ENCODE data around the gene TMEM92.

- TF ChIP-seq CTCF (IDR thresholded peaks at IDR 0.05; ENCODE audit: low read depth, low read length, missing input control) (no peak), RXRA (IDR thresholded peaks at IDR 0.05) (no peak), TAF1 (conservative IDR thresholded peaks at IDR 0.05) (no peak), YY1 (IDR thresholded peaks at IDR 0.05) (no peak), REST (IDR thresholded peaks at IDR 0.05) (no peak), RAD21 (IDR thresholded peaks at IDR 0.05) (no peak), MAX (IDR thresholded peaks at IDR 0.05) (no peak), ATF3 (IDR thresholded peaks at IDR 0.05) (no peak)
Observed at GRCh38 chr17:50285941-50286340, 11.7 kb downstream of the TMEM92 start.

All from liver (tissue), 3 donors.